Measurements from ENCODE around the gene FOXQ1. TPM values are rescaled to one million over a fixed set of nuclear protein-coding genes. Genes with fewer than 3 reads are reported as not detected.

The FOXQ1 gene
- total and polyA plus RNA-seq, 2 of the 13 experiments (the other 11 are each of a cell fraction or from before 2014, with no cell fraction given), result 35.2 to 39.8 TPM

DNA sequence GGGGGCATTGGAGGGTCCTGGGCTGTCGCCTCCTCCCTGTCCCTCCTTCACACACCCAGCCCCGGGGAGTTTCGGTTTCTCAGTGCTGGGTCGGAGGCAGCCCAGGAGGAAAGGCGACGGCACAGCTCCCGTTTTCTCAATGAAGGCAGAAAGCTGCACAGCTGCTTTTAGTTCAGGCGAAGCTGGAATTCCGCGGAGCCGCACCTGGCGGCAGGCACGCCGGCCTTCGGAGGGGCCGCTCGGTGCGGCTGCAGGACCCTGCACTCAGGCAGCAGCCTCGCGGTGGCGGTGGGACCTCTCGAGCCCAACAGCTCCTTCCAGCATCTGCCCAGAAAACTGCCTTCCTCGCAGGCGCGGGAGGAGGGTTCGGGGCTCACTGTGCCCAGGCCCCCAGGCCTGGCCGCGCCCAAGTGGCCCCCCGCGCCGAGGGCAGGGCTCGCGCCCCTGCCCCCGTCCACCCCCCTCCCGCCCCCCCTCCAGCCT is 4.6 kb downstream of the FOXQ1 start (continued):
- TF ChIP-seq NFE2L1 (CRISPR knock-in tag; IDR thresholded peaks at IDR 0.05; ENCODE audit: borderline replicate concordance), result no peak
- no peak for TF ChIP-seq ZFP90 (CRISPR knock-in tag; IDR thresholded peaks at IDR 0.05; ENCODE audit: borderline replicate concordance)
- no peak for TF ChIP-seq TSC22D2 (CRISPR knock-in tag; IDR thresholded peaks at IDR 0.05; ENCODE audit: borderline replicate concordance)
- TF ChIP-seq, protein P1, sequence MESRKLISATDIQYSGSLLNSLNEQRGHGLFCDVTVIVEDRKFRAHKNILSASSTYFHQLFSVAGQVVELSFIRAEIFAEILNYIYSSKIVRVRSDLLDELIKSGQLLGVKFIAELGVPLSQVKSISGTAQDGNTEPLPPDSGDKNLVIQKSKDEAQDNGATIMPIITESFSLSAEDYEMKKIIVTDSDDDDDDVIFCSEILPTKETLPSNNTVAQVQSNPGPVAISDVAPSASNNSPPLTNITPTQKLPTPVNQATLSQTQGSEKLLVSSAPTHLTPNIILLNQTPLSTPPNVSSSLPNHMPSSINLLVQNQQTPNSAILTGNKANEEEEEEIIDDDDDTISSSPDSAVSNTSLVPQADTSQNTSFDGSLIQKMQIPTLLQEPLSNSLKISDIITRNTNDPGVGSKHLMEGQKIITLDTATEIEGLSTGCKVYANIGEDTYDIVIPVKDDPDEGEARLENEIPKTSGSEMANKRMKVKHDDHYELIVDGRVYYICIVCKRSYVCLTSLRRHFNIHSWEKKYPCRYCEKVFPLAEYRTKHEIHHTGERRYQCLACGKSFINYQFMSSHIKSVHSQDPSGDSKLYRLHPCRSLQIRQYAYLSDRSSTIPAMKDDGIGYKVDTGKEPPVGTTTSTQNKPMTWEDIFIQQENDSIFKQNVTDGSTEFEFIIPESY (CRISPR knock-in tag; IDR thresholded peaks at IDR 0.05), result no peak
- TF ChIP-seq ZFAT (CRISPR knock-in tag; conservative IDR thresholded peaks at IDR 0.05), result no peak
- peak; percentile 24; the same call in 1 of the 2 replicates for TF ChIP-seq POLR2G (IDR thresholded peaks at IDR 0.05; ENCODE audit: low read depth, low read length)
- peak; percentile 77 for TF ChIP-seq ZNF768 (CRISPR knock-in tag; IDR thresholded peaks at IDR 0.05)
- TF ChIP-seq, protein P2, sequence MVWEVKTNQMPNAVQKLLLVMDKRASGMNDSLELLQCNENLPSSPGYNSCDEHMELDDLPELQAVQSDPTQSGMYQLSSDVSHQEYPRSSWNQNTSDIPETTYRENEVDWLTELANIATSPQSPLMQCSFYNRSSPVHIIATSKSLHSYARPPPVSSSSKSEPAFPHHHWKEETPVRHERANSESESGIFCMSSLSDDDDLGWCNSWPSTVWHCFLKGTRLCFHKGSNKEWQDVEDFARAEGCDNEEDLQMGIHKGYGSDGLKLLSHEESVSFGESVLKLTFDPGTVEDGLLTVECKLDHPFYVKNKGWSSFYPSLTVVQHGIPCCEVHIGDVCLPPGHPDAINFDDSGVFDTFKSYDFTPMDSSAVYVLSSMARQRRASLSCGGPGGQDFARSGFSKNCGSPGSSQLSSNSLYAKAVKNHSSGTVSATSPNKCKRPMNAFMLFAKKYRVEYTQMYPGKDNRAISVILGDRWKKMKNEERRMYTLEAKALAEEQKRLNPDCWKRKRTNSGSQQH (CRISPR knock-in tag; IDR thresholded peaks at IDR 0.05; ENCODE audit: low read depth), result 0 out of 2 replicates have a peak, but pooled peaks have one; percentile 31
- TF ChIP-seq, protein P3, sequence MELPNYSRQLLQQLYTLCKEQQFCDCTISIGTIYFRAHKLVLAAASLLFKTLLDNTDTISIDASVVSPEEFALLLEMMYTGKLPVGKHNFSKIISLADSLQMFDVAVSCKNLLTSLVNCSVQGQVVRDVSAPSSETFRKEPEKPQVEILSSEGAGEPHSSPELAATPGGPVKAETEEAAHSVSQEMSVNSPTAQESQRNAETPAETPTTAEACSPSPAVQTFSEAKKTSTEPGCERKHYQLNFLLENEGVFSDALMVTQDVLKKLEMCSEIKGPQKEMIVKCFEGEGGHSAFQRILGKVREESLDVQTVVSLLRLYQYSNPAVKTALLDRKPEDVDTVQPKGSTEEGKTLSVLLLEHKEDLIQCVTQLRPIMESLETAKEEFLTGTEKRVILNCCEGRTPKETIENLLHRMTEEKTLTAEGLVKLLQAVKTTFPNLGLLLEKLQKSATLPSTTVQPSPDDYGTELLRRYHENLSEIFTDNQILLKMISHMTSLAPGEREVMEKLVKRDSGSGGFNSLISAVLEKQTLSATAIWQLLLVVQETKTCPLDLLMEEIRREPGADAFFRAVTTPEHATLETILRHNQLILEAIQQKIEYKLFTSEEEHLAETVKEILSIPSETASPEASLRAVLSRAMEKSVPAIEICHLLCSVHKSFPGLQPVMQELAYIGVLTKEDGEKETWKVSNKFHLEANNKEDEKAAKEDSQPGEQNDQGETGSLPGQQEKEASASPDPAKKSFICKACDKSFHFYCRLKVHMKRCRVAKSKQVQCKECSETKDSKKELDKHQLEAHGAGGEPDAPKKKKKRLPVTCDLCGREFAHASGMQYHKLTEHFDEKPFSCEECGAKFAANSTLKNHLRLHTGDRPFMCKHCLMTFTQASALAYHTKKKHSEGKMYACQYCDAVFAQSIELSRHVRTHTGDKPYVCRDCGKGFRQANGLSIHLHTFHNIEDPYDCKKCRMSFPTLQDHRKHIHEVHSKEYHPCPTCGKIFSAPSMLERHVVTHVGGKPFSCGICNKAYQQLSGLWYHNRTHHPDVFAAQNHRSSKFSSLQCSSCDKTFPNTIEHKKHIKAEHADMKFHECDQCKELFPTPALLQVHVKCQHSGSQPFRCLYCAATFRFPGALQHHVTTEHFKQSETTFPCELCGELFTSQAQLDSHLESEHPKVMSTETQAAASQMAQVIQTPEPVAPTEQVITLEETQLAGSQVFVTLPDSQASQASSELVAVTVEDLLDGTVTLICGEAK (IDR thresholded peaks at IDR 0.05), result no peak
- TF ChIP-seq, protein P3 (CRISPR knock-in tag; IDR thresholded peaks at IDR 0.05), result no peak
- peak; percentile 27; the same call in 1 of the 2 replicates for TF ChIP-seq SALL1 (CRISPR knock-in tag; IDR thresholded peaks at IDR 0.05)
- TF ChIP-seq, protein P4, sequence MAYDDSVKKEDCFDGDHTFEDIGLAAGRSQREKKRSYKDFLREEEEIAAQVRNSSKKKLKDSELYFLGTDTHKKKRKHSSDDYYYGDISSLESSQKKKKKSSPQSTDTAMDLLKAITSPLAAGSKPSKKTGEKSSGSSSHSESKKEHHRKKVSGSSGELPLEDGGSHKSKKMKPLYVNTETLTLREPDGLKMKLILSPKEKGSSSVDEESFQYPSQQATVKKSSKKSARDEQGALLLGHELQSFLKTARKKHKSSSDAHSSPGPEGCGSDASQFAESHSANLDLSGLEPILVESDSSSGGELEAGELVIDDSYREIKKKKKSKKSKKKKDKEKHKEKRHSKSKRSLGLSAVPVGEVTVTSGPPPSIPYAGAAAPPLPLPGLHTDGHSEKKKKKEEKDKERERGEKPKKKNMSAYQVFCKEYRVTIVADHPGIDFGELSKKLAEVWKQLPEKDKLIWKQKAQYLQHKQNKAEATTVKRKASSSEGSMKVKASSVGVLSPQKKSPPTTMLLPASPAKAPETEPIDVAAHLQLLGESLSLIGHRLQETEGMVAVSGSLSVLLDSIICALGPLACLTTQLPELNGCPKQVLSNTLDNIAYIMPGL (CRISPR knock-in tag; IDR thresholded peaks at IDR 0.05; ENCODE audit: borderline replicate concordance in 1 of 2, low read depth in 1 of 2), result peak in 1 of 2 experiments; percentile 73; a peak in 1 of 4 replicates
- TF ChIP-seq CAMTA2 (CRISPR knock-in tag; IDR thresholded peaks at IDR 0.05; ENCODE audit: borderline replicate concordance), result peak; percentile 36; the same call in 1 of the 2 replicates
- peak; percentile 92 for TF ChIP-seq KDM2A (CRISPR knock-in tag; IDR thresholded peaks at IDR 0.05; ENCODE audit: borderline replicate concordance, low read depth)
